Measurements from ENCODE around the gene KCNAB3.

GRCh38 chr17:7959503-7960253 lies 30.0 kb upstream of the KCNAB3 start:
- TF ChIP-seq CTCF (conservative IDR thresholded peaks at IDR 0.05 in 1 of 2, IDR thresholded peaks at IDR 0.05 in 1 of 2; ENCODE audit: low read depth in 1 of 2, low read length in 2 of 2) = no peak
- TF ChIP-seq EZH2 (IDR thresholded peaks at IDR 0.05; ENCODE audit: low read length, missing control alignments) = no peak
